GM18505 (cell line): ENCODE results near the gene KIF22.
"Not testable (repeated sequence)": the region's sequence is repeated elsewhere in the genome, so short reads cannot be mapped to it uniquely, and the experiment has no call there.

Experiments used
- ATAC-seq: cut with Tn5 transposase; IDR thresholded peaks from one replicate; pipeline ENCODE4 v1.9.1; 2021; ENCODE audit not compliant: unreplicated experiment
- POLR2A ChIP-seq: IDR thresholded peaks from 4 replicates; pipeline ENCODE4 v1.6.1; 2011; ENCODE audit warnings: borderline replicate concordance; ENCODE audit not compliant: insufficient read depth, insufficient read length; ENCODE audit errors: extremely low read depth

The KIF22 gene

GRCh38 chr16:29757950-29758466 is 32.5 kb upstream of the KIF22 start:
- no peak for ATAC-seq
- no peak for TF ChIP-seq POLR2A

- no peak for TF ChIP-seq POLR2A
- ATAC-seq, result no peak
Measured at GRCh38 chr16:29760567-29761279, 29.8 kb upstream of the KIF22 start.

- ATAC-seq, result not testable (repeated sequence)
Measured at GRCh38 chr16:29761280-29761651, 29.3 kb upstream of the KIF22 start.

GRCh38 chr16:29761882-29762281 is 28.7 kb upstream of the KIF22 start:
- TF ChIP-seq POLR2A, result no peak

GRCh38 chr16:29763326-29763725 is 27.2 kb upstream of the KIF22 start:
- no peak for ATAC-seq
- no peak for TF ChIP-seq POLR2A

More at GRCh38 chr16:29761882-29762281, 28.7 kb upstream of the KIF22 start:
- ATAC-seq, result no peak

- no peak for ATAC-seq
- no peak for TF ChIP-seq POLR2A
Measured at GRCh38 chr16:29765167-29766032, 25.2 kb upstream of the KIF22 start.

- ATAC-seq, result no peak
- no peak for TF ChIP-seq POLR2A
Measured at GRCh38 chr16:29766571-29766970, 24.0 kb upstream of the KIF22 start.

GRCh38 chr16:29767062-29767461 is 23.5 kb upstream of the KIF22 start:
- TF ChIP-seq POLR2A, result no peak
- no peak for ATAC-seq

- no peak for ATAC-seq
- TF ChIP-seq POLR2A, result no peak
Measured at GRCh38 chr16:29769507-29769906, 21.0 kb upstream of the KIF22 start.

GRCh38 chr16:29770250-29770929 is 20.2 kb upstream of the KIF22 start:
- no peak for ATAC-seq
- TF ChIP-seq POLR2A, result no peak

GRCh38 chr16:29772330-29772729 is 18.2 kb upstream of the KIF22 start:
- not testable (repeated sequence) for ATAC-seq

GRCh38 chr16:29774730-29775129 is 15.8 kb upstream of the KIF22 start:
- TF ChIP-seq POLR2A, result no peak

GRCh38 chr16:29775742-29776408 is 14.7 kb upstream of the KIF22 start:
- no peak for TF ChIP-seq POLR2A

More at GRCh38 chr16:29774730-29775129, 15.8 kb upstream of the KIF22 start:
- ATAC-seq, result no peak

More at GRCh38 chr16:29775742-29776408, 14.7 kb upstream of the KIF22 start:
- ATAC-seq, result no peak
